UCSD-AML1 (cell line): ENCODE results near the gene RPAP2.

Experiments
- DNase-seq: peaks from one replicate; lab custom pipeline; 2025; ENCODE audit not compliant: unreplicated experiment; lab: John Stamatoyannopoulos, UW

Gene RPAP2

GRCh38 chr1:92445865-92446264 is 147.0 kb downstream of the RPAP2 start:
- no peak for DNase-seq

- no peak for DNase-seq
Observed at GRCh38 chr1:92446546-92446945, 147.7 kb downstream of the RPAP2 start.

- no peak for DNase-seq
Observed at GRCh38 chr1:92447033-92447681, 148.3 kb downstream of the RPAP2 start.

GRCh38 chr1:92447976-92448375 is 149.1 kb downstream of the RPAP2 start:
- DNase-seq: no peak
